Cortex of kidney (tissue), 1 donor: ENCODE measurements around the gene MROH9.
"Not testable (repeated sequence)": the region's sequence is repeated elsewhere in the genome, so short reads cannot be mapped to it uniquely, and the experiment has no call there.

Experiments
- DNase-seq: peaks from one replicate; lab custom pipeline; 2025; lab: John Stamatoyannopoulos, UW

Gene MROH9

GRCh38 chr1:170935231-170935630 lies at the start of gene MROH9:
Gene MROH9, plus strand, starts transcription at chr1:170935534. Its CDS starts 10,023 bp downstream, at chr1:170945557.
- no peak for DNase-seq

DNA sequence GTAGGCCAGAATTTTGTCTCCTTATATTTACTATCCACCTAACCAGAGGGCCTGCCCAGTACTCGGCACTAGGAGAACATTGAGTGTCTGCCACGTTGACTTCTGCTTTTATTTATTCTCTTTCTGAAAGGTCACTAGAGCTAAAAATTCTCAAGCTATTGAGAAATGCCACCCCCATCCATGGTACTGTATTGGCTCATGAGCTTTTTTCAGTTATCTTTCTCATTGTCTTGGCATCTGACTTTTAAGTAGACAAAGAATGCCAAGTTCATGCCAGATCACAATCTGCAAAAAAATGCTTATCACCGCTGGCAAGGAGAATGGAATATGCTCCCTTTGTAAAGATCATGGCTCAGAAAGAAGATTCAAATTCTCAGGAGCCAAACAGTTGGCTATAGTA lies 49.8 kb upstream of the MROH9 start:
- DNase-seq: no peak

GRCh38 chr1:170886460-170886859 lies 48.9 kb upstream of the MROH9 start:
- no peak for DNase-seq

DNA sequence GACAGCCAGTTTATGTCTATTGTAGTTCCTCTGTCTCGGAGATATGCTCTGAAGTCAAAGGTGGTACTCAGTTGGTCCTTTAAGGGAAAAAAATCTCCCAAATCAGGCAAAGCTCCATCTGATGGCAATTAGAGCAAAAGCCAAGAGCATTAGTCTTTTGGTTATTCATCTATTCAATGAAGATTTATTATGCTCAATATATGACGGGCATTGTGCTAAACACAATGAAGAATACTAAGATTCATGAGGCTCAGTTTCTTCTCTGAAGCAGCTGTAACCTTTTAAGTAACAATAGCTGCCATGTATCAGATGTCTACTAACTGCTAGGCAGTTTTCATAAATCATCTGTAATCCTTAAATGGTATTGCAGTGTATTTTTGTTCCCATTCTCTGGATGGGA lies 47.6 kb upstream of the MROH9 start:
- DNase-seq: no peak

DNA sequence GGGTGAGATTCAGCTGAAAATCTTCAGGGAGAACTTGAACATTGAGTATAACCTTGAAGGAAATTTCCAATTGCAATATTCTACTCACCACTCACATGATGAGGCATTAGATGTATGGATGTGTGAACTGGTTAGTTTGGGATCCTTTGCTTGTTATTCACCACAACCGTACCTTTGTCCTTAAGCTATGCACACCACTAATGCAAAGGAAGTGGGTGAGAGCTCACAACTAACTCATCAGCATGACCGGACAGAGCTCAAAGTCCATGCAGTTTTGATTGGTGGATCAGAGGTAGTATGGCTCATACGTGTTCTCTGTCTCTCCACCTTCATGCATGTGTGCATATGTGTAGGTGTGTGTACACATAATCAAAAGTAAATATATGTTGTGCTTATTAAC lies 43.5 kb upstream of the MROH9 start:
- no peak for DNase-seq

DNA sequence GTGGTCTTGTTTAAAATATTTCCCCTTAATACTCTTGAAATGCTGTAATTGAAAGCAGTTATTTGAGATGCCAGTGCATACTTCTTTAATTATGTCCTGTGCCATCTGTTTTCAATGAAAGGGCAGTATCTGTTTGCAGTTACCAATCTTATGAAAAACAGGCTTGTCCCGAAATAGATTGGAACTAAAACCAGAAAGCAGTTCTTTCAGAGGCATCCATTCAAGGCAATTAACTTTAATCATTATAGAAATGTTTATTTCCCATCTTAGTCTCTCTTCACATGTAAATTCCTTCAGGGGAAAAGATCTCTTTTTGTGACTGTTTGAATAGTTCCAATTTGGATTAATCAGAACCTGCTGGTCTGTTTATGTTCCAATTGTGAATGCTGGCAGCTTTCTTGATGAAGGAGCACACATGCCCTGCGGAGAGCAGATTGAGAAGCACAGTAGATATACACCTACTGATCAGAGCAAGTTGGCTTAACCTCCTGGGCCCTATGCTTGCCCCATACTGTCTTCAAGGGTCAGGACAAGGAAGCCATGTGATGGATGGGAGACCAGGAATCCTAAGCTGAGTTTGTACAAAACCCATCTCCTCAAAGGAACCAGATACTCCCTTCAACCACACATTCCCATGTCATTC lies 41.6 kb upstream of the MROH9 start:
- DNase-seq: no peak

- no peak for DNase-seq
Measured at GRCh38 chr1:170903961-170904360, 31.4 kb upstream of the MROH9 start.

DNA sequence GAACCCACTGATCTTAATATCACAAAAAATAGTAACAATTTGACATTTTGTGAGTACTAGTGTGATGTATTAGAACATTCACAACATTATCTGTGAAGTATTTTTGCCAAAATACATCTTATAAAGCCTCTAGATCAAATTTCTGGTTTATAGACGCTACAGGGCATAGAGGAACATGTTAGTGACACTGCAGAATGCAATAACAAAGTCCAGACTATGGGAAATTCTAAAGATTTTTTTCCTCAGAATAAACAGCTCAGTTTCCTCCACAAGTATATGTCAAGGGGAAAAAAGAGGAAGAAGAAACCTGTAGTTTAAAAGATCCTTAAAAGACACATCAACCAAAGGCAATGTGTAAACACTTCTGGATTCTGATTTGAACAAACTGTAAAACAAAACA lies 26.4 kb upstream of the MROH9 start:
- DNase-seq: no peak

DNA sequence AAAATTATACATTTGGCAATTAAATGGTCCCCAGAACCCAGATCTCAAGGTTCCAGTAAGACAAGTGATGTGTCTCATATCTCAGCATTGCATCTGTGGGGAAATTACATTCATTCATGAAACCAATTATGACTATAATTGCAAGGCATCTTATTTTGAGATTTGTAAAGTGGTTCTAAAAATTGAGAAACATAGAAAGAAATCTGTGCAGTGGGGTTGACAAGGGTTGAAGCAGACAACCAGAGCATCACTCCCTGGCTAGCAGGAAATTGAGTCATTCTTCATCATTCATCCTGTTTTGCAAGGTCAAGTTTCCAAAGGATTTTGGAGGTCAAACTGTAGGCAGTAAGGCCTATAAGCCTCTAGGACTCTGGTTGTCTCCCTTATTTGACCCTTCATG lies 25.1 kb upstream of the MROH9 start:
- DNase-seq: no peak

- no peak for DNase-seq
Measured at GRCh38 chr1:170917373-170917772, 18.0 kb upstream of the MROH9 start.

DNA sequence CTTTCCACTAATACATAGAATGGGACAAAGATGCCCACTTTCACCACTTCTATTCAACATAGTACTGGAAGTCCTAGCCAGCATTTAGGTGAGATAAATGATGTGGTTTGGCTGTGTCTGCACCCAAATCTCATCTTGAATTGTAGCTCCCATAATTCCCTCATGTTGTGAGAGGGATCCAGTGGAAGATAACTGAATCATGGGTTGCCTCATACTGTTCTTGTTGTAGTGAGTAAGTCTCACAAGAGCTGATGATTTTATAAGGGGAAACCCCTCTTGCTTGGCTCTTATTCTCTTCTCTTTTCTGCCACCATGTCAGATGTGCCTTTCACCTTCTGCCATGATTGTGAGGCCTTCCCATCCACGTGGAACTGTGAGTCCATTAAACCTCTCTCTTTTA lies 10.7 kb upstream of the MROH9 start:
- DNase-seq: not testable (repeated sequence)

GRCh38 chr1:170927955-170928840 lies 7.1 kb upstream of the MROH9 start:
- no peak for DNase-seq

GRCh38 chr1:170929412-170929834 lies 5.9 kb upstream of the MROH9 start:
- no peak for DNase-seq

- no peak for DNase-seq
Measured at GRCh38 chr1:170929835-170930554, 5.3 kb upstream of the MROH9 start.

- no peak for DNase-seq
Measured at GRCh38 chr1:170931650-170932049, 3.7 kb upstream of the MROH9 start.

GRCh38 chr1:170932236-170932635 lies 3.1 kb upstream of the MROH9 start:
- no peak for DNase-seq

- DNase-seq: no peak
Measured at GRCh38 chr1:170938281-170938680, 2.9 kb downstream of the MROH9 start.

GRCh38 chr1:170939476-170939875 lies 4.1 kb downstream of the MROH9 start:
- DNase-seq: no peak

GRCh38 chr1:170951744-170952143 lies 16.4 kb downstream of the MROH9 start:
- DNase-seq: not testable (repeated sequence)

- no peak for DNase-seq
Measured at GRCh38 chr1:170959385-170959784, 24.1 kb downstream of the MROH9 start.

DNA sequence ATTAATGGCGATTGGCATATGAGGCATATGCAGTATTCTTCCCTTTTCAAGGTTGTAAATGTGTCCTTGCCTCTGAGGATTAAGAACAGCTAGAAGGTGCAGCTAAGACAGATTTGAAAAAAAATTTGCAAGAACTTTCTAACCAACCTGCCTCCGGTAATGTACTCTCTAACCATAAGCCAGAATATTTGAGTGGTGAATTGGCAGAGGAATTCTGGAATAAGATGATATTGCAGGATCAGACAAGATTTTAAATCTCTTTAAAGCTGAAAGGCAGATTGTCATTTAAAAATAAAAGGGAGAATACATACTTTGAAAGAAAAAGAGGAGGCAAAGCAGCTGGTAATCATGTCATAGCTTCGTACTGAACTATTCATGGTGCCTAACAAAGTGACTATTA lies 29.2 kb downstream of the MROH9 start:
- DNase-seq: no peak

DNA sequence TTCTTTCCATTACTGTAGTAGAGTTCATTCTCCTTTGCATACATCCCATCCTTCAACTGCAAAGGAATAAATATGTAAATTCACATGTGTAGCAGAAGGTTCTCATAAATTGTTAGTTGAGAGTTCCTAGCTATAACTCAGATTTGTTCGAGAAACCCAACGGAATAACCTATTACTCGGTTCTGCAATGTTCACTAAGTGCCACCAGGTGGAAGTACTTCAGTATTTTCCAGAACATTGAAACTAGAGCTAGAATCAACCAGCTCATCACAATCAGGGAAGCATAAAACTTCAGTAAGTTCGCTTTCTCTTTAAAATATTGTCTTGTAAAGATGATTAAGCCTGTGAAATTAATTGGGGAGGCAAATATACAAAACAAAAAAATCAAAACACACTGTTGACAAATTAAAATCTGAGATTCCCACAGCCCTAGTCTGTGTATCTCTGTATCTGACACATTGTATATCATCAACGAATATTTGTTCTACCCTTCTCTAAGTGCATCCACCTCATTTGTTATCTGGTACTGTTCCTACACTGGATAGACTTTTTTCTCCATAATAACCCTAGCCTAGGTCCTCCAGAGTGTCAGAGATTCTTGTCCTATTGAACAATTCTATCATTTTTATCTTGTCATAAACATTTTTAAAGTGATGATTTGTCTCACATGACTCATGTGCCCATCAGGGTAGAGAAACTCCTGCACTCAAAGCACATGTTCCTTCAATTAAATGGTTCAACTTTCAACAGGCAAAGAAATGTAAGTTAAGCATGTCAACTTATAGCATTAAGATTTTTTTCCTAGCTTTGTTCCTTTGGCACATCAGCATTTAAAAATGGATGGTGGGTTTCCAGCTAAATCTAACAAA lies 31.9 kb downstream of the MROH9 start:
- DNase-seq: no peak
